GM12864 (cell line): ENCODE data around the gene LRP6.

Source experiments
- DNase-seq: peaks from one replicate; pipeline ENCODE4 v3.0.0-alpha.2; 2011; ENCODE audit warnings: low read depth
- H3K4me3 ChIP-seq: 2 replicates; pipeline ENCODE4 v1.5.1; 2011; ENCODE audit warnings: mild to moderate bottlenecking, low read depth, low read length, control low read depth
- CTCF ChIP-seq: IDR thresholded peaks from 2 replicates; pipeline ENCODE4 v1.5.1; 2011; ENCODE audit warnings: low read depth, mild to moderate bottlenecking, moderate library complexity, low read length, control low read depth, inconsistent platforms; ENCODE audit errors: missing control alignments

LRP6 gene

GRCh38 chr12:12216349-12217017 is 50.4 kb downstream of the LRP6 start:
- no peak for DNase-seq
- TF ChIP-seq CTCF: no peak
- H3K4me3 ChIP-seq: no peak overlapping the region

DNA sequence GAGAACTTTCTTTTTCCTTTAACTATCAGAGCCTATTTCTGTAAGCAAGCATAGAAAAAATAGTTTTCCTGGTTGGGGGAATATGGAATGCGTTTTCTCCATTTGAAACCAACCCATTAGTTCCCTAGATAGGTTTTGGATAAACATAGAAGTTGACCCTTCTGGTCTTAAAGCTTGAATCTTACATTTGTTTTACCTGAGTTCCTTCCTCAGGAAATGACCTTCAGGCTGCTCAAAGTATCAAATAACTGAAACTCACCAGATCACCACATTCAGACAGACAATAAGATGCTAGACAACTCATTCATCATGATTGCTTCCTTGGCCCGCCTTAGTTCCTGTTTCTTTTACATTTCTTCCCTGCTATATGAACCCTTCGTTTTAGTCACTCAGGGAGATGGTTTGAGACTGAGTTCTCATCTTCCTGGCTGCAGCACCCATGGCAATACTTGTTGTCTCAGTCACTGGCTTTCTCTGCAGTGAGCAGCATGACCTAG is 52.2 kb downstream of the LRP6 start:
- no peak for TF ChIP-seq CTCF
- DNase-seq: no peak
- H3K4me3 ChIP-seq: no peak overlapping the region

DNA sequence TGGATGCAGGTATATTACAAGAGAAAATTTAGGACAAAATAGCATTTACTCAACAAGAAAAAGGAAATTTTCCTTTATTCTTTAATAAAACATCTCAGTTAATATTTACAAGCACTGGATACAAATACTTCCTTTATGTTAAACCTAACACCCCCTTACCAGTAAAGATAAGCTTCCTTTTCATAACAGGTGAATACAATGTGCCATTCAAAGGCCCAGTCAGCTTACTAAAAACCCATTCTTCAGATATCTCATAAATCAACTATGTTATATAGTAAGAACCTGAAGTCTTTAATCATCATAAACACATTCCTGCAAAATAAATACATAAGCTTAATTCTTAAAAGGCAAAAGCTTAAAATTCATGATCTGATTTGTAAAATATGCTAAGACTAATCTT is 52.6 kb downstream of the LRP6 start:
- no peak overlapping the region for H3K4me3 ChIP-seq

GRCh38 chr12:12212769-12213168 is 54.1 kb downstream of the LRP6 start:
- no peak for TF ChIP-seq CTCF
- DNase-seq: no peak
- H3K4me3 ChIP-seq: no peak overlapping the region

More for the DNA sequence above, 52.6 kb downstream of the LRP6 start:
- DNase-seq: no peak
- no peak for TF ChIP-seq CTCF

- no peak overlapping the region for H3K4me3 ChIP-seq
- DNase-seq: no peak
- TF ChIP-seq CTCF: no peak
These were observed 55.9 kb downstream of the LRP6 start for GRCh38 chr12:12210983-12211382.

GRCh38 chr12:12210416-12210815 is 56.4 kb downstream of the LRP6 start:
- TF ChIP-seq CTCF: no peak
- DNase-seq: no peak
- H3K4me3 ChIP-seq: no peak overlapping the region

DNA sequence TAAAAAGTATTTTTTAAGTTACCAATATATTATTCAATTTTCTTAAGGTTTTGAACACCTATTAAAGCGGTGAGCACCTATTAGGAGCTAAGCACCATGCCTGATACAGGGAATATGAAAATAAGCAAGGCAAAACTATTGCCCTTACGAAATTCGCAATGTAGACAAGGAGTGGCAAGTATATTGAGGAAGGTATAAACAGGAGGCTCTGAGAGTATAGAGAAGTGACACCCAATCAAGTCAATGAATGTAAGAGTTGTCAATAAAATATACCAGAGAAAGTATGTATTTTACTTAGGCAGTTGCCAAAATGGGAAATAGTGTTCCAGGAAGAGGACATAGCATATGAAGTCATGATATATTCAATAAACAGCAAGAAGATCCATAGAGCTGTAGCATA is 57.2 kb downstream of the LRP6 start:
- DNase-seq: no peak
- H3K4me3 ChIP-seq: no peak overlapping the region
- no peak for TF ChIP-seq CTCF
